GM12878 (cell line): Measurements from ENCODE around the gene SLC16A10. TPM values are rescaled to one million over a fixed set of nuclear protein-coding genes. Genes with fewer than 3 reads are reported as not detected.

Experiments
- ATAC-seq: fragments of 200-7000 bp; cut with Tn5 transposase; 3 replicates; pipeline ENCODE4 v1.9.1; 2020; ENCODE audit warnings: mild to moderate bottlenecking, moderate library complexity
- BruUV-seq: library from RNA; stranded (reverse); fragments of 400-500 nt; replicated peaks from 2 replicates; lab custom pipeline; 2021; lab: Mats Ljungman, UMichigan
- CTCF ChIA-PET: fragments of 300-600 bp; sonication (Branson Sonifier 250); formaldehyde crosslinking; extraction: SDS; loops from one replicate; lab custom pipeline; 2021; ENCODE audit warnings: inconsistent platforms; lab: Yijun Ruan, JAX
- POLR2A ChIA-PET: fragments of 350-600 bp; formaldehyde crosslinking; extraction: SDS; loops from one replicate; lab custom pipeline; 2021; ENCODE audit warnings: inconsistent platforms; lab: Charles Lee
- RAD21 ChIA-PET: fragments of 300-600 bp; sonication (Branson Sonifier 250); formaldehyde crosslinking; loops from one replicate; lab custom pipeline; 2023; ENCODE audit warnings: antibody characterized with exemption; ENCODE audit not compliant: unreplicated experiment; lab: Charles Lee
- SMC1A ChIA-PET: fragments of 300-600 bp; sonication (Branson Sonifier 250); formaldehyde crosslinking; loops from one replicate; lab custom pipeline; 2023; ENCODE audit not compliant: unreplicated experiment, uncharacterized antibody; lab: Charles Lee
- DNase-seq: peaks from one replicate; pipeline ENCODE4 v3.0.0-alpha.2; 2011; ENCODE audit warnings: low read depth, low spot score
- FAIRE-seq: peaks from 3 replicates; lab custom pipeline; 2011; peaks lifted over from hg19 to GRCh38; lab: Jason Lieb, UNC
- H2AFZ ChIP-seq: 2 replicates; pipeline ENCODE4 v1.6.0; 2011; ENCODE audit warnings: low read depth, low read length, control low read depth; ENCODE audit not compliant: control insufficient read depth
- H3K27ac ChIP-seq: 2 replicates; pipeline ENCODE4 v1.5.1; 2011; ENCODE audit warnings: control low read depth; ENCODE audit not compliant: control insufficient read depth, insufficient read depth
- H3K27me3 ChIP-seq, 2 experiments: replicated peaks in 1 of 2; 2 replicates each; pipeline versions ENCODE4 v1.6.0 to v1.6.1; 2011; ENCODE audit warnings: low read length in 1 of 2; ENCODE audit not compliant: control insufficient read depth in 2 of 2, insufficient read depth in 2 of 2
- H3K36me3 ChIP-seq, 2 experiments: 2 replicates each; pipeline ENCODE4 v1.5.1; 2011; ENCODE audit warnings: low read length in 1 of 2; ENCODE audit not compliant: control insufficient read depth in 2 of 2, insufficient read depth in 2 of 2
- H3K4me1 ChIP-seq: 2 replicates; pipeline ENCODE4 v1.6.1; 2011; ENCODE audit warnings: mild to moderate bottlenecking, low read length, moderate library complexity, mixed read lengths; ENCODE audit not compliant: control insufficient read depth, insufficient read depth
- H3K4me2 ChIP-seq: 2 replicates; pipeline ENCODE4 v1.6.0; 2011; ENCODE audit warnings: control low read depth; ENCODE audit not compliant: control insufficient read depth, insufficient read depth
- H3K4me3 ChIP-seq: fragments of 200-600 bp; sonication (generic); 2 replicates; pipeline ENCODE4 v1.5.1; 2016
- H3K79me2 ChIP-seq: 2 replicates; pipeline ENCODE4 v1.6.0; 2011; ENCODE audit warnings: low read length; ENCODE audit not compliant: control insufficient read depth, insufficient read depth
- H3K9ac ChIP-seq: 2 replicates; pipeline ENCODE4 v1.8.0; 2011; ENCODE audit warnings: low read length, control low read depth, mixed read lengths; ENCODE audit not compliant: control insufficient read depth, insufficient read depth
- H3K9me3 ChIP-seq: replicated peaks from 3 replicates; pipeline ENCODE4 v1.5.1; 2011; ENCODE audit warnings: mild to moderate bottlenecking, low read length; ENCODE audit not compliant: control insufficient read depth, insufficient read depth
- H4K20me1 ChIP-seq: 2 replicates; pipeline ENCODE4 v1.6.0; 2011; ENCODE audit not compliant: control insufficient read depth, insufficient read depth
- ATF3 ChIP-seq: IDR thresholded peaks from 2 replicates; pipeline ENCODE4 v1.6.1; 2011; ENCODE audit warnings: low read depth, mild to moderate bottlenecking, low read length, moderate library complexity, borderline replicate concordance; ENCODE audit errors: extremely low read depth
- CBX5 ChIP-seq: sonication (generic); IDR thresholded peaks from 2 replicates; pipeline ENCODE4 v1.6.1; 2016; ENCODE audit warnings: low read depth, moderate library complexity, mild to moderate bottlenecking, inconsistent platforms
- CREB1 ChIP-seq: IDR thresholded peaks from 2 replicates; pipeline ENCODE4 v1.6.1; 2012; ENCODE audit warnings: low read depth, mild to moderate bottlenecking, inconsistent platforms
- FOS ChIP-seq: IDR thresholded peaks from 3 replicates; pipeline ENCODE4 v1.6.1; 2011; ENCODE audit warnings: borderline replicate concordance; ENCODE audit not compliant: insufficient read length; ENCODE audit errors: extremely low read depth
- GABPA ChIP-seq: IDR thresholded peaks from 2 replicates; pipeline ENCODE4 v1.6.1; 2014; ENCODE audit warnings: antibody characterized with exemption, low read depth, mild to moderate bottlenecking, inconsistent platforms
- GATAD2B ChIP-seq: fragments of 450-650 bp; conservative IDR thresholded peaks from 2 replicates; pipeline ENCODE4 v1.6.1; 2017; ENCODE audit warnings: low read depth, mild to moderate bottlenecking, moderate library complexity
- POLR2AphosphoS2 ChIP-seq: IDR thresholded peaks from 2 replicates; pipeline ENCODE4 v1.6.1; 2011; ENCODE audit warnings: low read depth, mild to moderate bottlenecking, low read length, improper control_type of control experiment, moderate library complexity
- SIN3A ChIP-seq: IDR thresholded peaks from 2 replicates; pipeline ENCODE4 v1.6.1; 2012; ENCODE audit warnings: low read depth, low read length, improper control_type of control experiment
- SREBF1 ChIP-seq: IDR thresholded peaks from 2 replicates; pipeline ENCODE4 v1.6.1; 2012; ENCODE audit warnings: mild to moderate bottlenecking, low read length
- TCF7 ChIP-seq: IDR thresholded peaks from 2 replicates; pipeline ENCODE4 v1.6.1; 2014; ENCODE audit warnings: antibody characterized with exemption, borderline replicate concordance
- ZBTB11 ChIP-seq: fragments of 450-650 bp; formaldehyde crosslinking; IDR thresholded peaks from 2 replicates; pipeline ENCODE4 v1.5.0; 2022; ENCODE audit warnings: mild to moderate bottlenecking, missing genetic modification characterization
- ZSCAN29 ChIP-seq: fragments of 450-650 bp; IDR thresholded peaks from 2 replicates; pipeline ENCODE4 v1.6.1; 2017; ENCODE audit warnings: mild to moderate bottlenecking, moderate library complexity
- WGBS: methylation state at CpG from one replicate; pipeline ENCODE4 v1.1.6; 2016; ENCODE audit warnings: low lambda C conversion rate; ENCODE audit not compliant: insufficient replicate concordance, insufficient coverage; ENCODE audit errors: missing lambda C conversion rate; 5-methylcytosine and 5-hydroxymethylcytosine counted together
- in situ Hi-C: fragments of 300-500 bp; cut with MboI; formaldehyde crosslinking; loops from 9 replicates; pipeline ENCODE4 v1.14.3; 2018; ENCODE audit warnings: mixed read lengths
- intact Hi-C: fragments of 100-400 bp; cut with micrococcal nuclease; formaldehyde crosslinking; loops from one replicate; pipeline ENCODE4 v1.14.2; 2022; ENCODE audit not compliant: unreplicated experiment
- polyA plus RNA-seq, 11 experiments: library from polyadenylated mRNA; depleted of rRNA in 4 of 11; unstranded in 6 of 11; stranded (reverse) in 5 of 11; fragments of >200 nt; fragmentation: Nextera tagmentation in 4 of 11; fragmentation: Illumina TruSeq in 1 of 11; extraction: Ambion mirVana in 4 of 11; extraction: Trizol in 1 of 11; gene quantifications; 1 replicate in 1 of 11; 2 replicates in 10 of 11; pipeline versions ENCODE4 v1.2.1 to v1.2.3, GENCODE V29; 2011 to 2016; ENCODE audit warnings: inconsistent platforms in 2 of 11, missing spikeins in 2 of 11, low read depth in 1 of 11
- total RNA-seq, 4 experiments: library from RNA; depleted of rRNA in 3 of 4; stranded (reverse); fragments of >200 nt in 3 of 4; fragmentation: Illumina TruSeq in 1 of 4; extraction: Trizol in 1 of 4; gene quantifications; 2 replicates each; pipeline versions ENCODE4 v1.2.1 to v1.2.3, GENCODE V29; 2013 to 2021

SLC16A10 gene
- total and polyA plus RNA-seq, 10 of the 15 experiments (the other 5 are each of a cell fraction or from before 2014, with no cell fraction given): 2.3 to 19.0 (median 8.0) TPM

- H3K36me3 ChIP-seq: no peaks in the 10 kb centered on the region
- ChIA-PET RAD21 (no interaction called here), POLR2A (no interaction called here), SMC1A (interaction anchor here (1.2 to 1.5 kb wide), 2 partner anchors 14 to 141 kb away, joined by 3 to 5 read pairs; no protein-coding TSS in a partner anchor), CTCF (interaction anchor here (1.5 to 3.2 kb wide), 2 partner anchors 11 to 187 kb away, joined by 7 to 14 read pairs; no protein-coding TSS in a partner anchor)
- in situ Hi-C loops (no loop called here), intact Hi-C loops (no loop called here)
- FAIRE-seq: no peak
- no peaks in the 10 kb centered on the region for H3K27me3 ChIP-seq
- ATAC-seq: no peak
- H3K4me1 ChIP-seq: no peaks in the 10 kb centered on the region
- no peak overlapping the region for H3K4me3 ChIP-seq
- no peak overlapping the region for H3K27ac ChIP-seq
- no peaks in the 10 kb centered on the region for H3K79me2 ChIP-seq
- no peak overlapping the region for H3K9ac ChIP-seq
- H3K9me3 ChIP-seq: no peaks in the 10 kb centered on the region
- H3K4me2 ChIP-seq: no peak overlapping the region
- H4K20me1 ChIP-seq: no peaks in the 10 kb centered on the region
- BruUV-seq: no TSS peak
- 45% methylated on average over 3 of the region's 3 CpGs for WGBS
- TF ChIP-seq POLR2AphosphoS2 (no peak), SREBF1 (no peak), SIN3A (no peak), ZBTB11 (no peak), CREB1 (no peak), GATAD2B (no peak), CBX5 (no peak), TCF7 (no peak), GABPA (no peak), FOS (no peak), ZSCAN29 (no peak), ATF3 (no peak)
- H2AFZ ChIP-seq: no peak overlapping the region
- DNase-seq: no peak
Measured at GRCh38 chr6:111198841-111199240, 111.5 kb downstream of the SLC16A10 start.
